Smooth muscle cell (in vitro differentiated cells): Measurements from ENCODE around the gene MIGA2. TPM values are rescaled to one million over a fixed set of nuclear protein-coding genes. Genes with fewer than 3 reads are reported as not detected.

Experiments
- DNase-seq: peaks from one replicate; lab custom pipeline; 2025; ENCODE audit not compliant: unreplicated experiment; lab: John Stamatoyannopoulos, UW
- H2AFZ ChIP-seq: fragments of 200-600 bp; sonication (generic); 2 replicates; pipeline ENCODE4 v1.6.0; 2016; ENCODE audit warnings: antibody characterized with exemption, low read depth, mild to moderate bottlenecking
- H3F3A ChIP-seq: fragments of 200-600 bp; sonication (generic); 2 replicates; pipeline ENCODE4 v1.6.0; 2017; ENCODE audit warnings: antibody characterized with exemption, low read depth
- H3K27ac ChIP-seq: fragments of 200-600 bp; sonication (generic); 2 replicates; pipeline ENCODE4 v1.5.1; 2016; ENCODE audit warnings: low read depth, mild to moderate bottlenecking
- H3K27me3 ChIP-seq: fragments of 200-600 bp; sonication (generic); 2 replicates; pipeline ENCODE4 v1.6.1; 2016; ENCODE audit warnings: low read depth, mild to moderate bottlenecking
- H3K36me3 ChIP-seq: fragments of 200-600 bp; sonication (generic); 2 replicates; pipeline ENCODE4 v1.5.1; 2016; ENCODE audit warnings: low read depth
- H3K4me1 ChIP-seq: fragments of 200-600 bp; sonication (generic); 2 replicates; pipeline ENCODE4 v1.5.1; 2016; ENCODE audit warnings: low read depth
- H3K4me2 ChIP-seq: fragments of 200-600 bp; sonication (generic); 2 replicates; pipeline ENCODE4 v1.6.0; 2016; ENCODE audit warnings: mild to moderate bottlenecking
- H3K4me3 ChIP-seq: fragments of 200-600 bp; sonication (generic); 2 replicates; pipeline ENCODE4 v1.5.1; 2016; ENCODE audit warnings: mild to moderate bottlenecking
- H3K79me2 ChIP-seq: fragments of 200-600 bp; sonication (generic); 2 replicates; pipeline ENCODE4 v1.6.0; 2016; ENCODE audit warnings: low read depth, mild to moderate bottlenecking
- H3K9ac ChIP-seq: fragments of 200-600 bp; sonication (generic); 2 replicates; pipeline ENCODE4 v1.6.0; 2016; ENCODE audit warnings: low read depth
- H3K9me3 ChIP-seq: fragments of 200-600 bp; sonication (generic); replicated peaks from 2 replicates; pipeline ENCODE4 v1.5.1; 2016; ENCODE audit warnings: low read depth
- H4K20me1 ChIP-seq: fragments of 200-600 bp; sonication (generic); 2 replicates; pipeline ENCODE4 v1.6.0; 2016; ENCODE audit warnings: low read depth
- WGBS: methylation state at CpG from one replicate; pipeline ENCODE4 v1.1.7; 2016; ENCODE audit warnings: low lambda C conversion rate; 5-methylcytosine and 5-hydroxymethylcytosine counted together
- polyA plus RNA-seq: library from polyadenylated mRNA; unstranded; fragments of >200 nt; fragmentation: Nextera tagmentation; extraction: Ambion mirVana; gene quantifications from 2 replicates; pipeline ENCODE4 v1.2.1, GENCODE V29; 2016
- total RNA-seq: library from RNA; depleted of rRNA; stranded (reverse); fragments of >200 nt; gene quantifications from 2 replicates; pipeline ENCODE4 v1.2.3, GENCODE V29; 2014
- TF ChIP-seq, protein P1 (sequence below): fragments of 200-600 bp; sonication (generic); IDR thresholded peaks from 2 replicates; pipeline ENCODE4 v1.5.1; 2017; ENCODE audit warnings: borderline replicate concordance, mild to moderate bottlenecking, antibody characterized with exemption; ENCODE audit not compliant: insufficient read depth, poor library complexity, severe bottlenecking

MIGA2 gene
- total and polyA plus RNA-seq, 2 experiments from 2014 or later: 18.1 to 21.6 TPM

DNA sequence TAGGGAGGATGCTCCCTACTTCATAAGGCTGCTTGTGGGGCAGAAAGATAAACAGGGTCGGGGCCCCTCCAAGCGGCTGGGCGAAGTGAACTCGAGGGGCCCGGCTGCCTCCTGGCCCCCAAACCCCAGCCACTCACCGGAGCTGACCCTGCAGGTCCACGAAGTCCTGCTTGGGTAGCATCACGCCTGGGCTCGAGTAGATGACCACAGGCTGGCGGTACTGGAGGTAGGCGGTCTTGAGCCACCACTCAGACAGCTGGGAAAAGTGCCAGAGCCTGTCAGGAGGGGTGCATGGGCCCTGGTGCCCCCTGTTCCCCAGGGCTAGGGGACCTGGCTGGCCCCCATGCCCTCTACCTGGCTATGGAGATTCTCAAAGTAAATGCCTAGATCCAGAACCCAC is 67.6 kb downstream of the MIGA2 start:
- Histone ChIP-seq H3K79me2 (no peaks in the 10 kb centered on the region), H4K20me1 (peaks cover 4% of the 10 kb centered on the region), H3F3A (no peaks in the 10 kb centered on the region), H3K4me2 (no peak overlapping the region), H3K9me3 (no peaks in the 10 kb centered on the region), H3K27me3 (no peaks in the 10 kb centered on the region), H3K36me3 (no peaks in the 10 kb centered on the region), H3K4me1 (no peaks in the 10 kb centered on the region), H2AFZ (no peak overlapping the region), H3K4me3 (no peak overlapping the region), H3K27ac (no peak overlapping the region), H3K9ac (no peak overlapping the region)
- no peak for DNase-seq
- WGBS: 99% methylated on average over 7 of the region's 11 CpGs
- TF ChIP-seq, protein P1, sequence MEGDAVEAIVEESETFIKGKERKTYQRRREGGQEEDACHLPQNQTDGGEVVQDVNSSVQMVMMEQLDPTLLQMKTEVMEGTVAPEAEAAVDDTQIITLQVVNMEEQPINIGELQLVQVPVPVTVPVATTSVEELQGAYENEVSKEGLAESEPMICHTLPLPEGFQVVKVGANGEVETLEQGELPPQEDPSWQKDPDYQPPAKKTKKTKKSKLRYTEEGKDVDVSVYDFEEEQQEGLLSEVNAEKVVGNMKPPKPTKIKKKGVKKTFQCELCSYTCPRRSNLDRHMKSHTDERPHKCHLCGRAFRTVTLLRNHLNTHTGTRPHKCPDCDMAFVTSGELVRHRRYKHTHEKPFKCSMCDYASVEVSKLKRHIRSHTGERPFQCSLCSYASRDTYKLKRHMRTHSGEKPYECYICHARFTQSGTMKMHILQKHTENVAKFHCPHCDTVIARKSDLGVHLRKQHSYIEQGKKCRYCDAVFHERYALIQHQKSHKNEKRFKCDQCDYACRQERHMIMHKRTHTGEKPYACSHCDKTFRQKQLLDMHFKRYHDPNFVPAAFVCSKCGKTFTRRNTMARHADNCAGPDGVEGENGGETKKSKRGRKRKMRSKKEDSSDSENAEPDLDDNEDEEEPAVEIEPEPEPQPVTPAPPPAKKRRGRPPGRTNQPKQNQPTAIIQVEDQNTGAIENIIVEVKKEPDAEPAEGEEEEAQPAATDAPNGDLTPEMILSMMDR: no peak

DNA sequence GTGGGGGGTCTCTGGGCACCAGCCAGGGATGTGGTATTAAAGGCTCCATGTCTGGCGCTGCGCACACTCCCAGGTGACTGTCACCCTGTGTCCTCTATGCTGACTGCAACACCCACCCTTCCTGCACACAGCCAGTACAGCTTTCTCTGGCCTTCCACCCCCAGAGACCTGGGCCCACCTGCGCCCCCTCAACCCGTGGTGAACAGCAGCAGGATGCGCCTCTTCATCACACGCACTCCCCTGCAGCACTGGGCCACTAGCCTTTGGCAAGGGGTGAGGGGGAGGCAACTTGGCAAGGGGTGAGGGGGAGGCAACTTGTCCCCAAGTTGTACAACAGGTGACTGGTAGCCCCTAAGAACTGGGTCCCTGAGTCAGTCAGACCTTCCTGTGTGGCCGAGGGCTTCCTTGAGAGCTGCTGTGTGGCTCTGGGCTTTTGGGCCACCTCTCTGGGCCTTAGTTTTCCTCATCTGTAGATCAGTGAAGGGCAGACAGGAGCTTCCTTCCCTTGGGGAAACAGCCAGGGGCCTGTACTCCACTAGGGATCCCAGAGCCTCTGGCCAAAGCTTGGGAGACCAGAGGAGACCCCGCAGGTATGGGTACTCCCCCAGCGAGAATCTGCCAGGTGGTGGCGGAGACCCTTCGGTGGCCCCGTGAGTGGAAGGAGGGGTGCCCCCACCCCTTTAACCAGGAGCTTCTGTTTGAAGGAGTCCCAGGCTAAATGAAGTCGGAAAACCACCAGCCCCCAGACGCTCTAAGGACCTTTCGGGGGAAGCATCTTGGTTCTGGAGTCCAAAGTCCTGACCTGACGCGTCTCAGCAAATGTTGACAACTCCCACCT is 69.7 kb downstream of the MIGA2 start:
- no peaks in the 10 kb centered on the region for H3F3A ChIP-seq
- no peaks in the 10 kb centered on the region for H3K27me3 ChIP-seq
- no peaks in the 10 kb centered on the region for H3K36me3 ChIP-seq
- WGBS: 95% methylated on average over 17 of the region's 17 CpGs
- H3K4me1 ChIP-seq: peaks cover 2% of the 10 kb centered on the region
- DNase-seq: no peak
- no peaks in the 10 kb centered on the region for H3K79me2 ChIP-seq
- H2AFZ ChIP-seq: no peak overlapping the region
- H3K4me3 ChIP-seq: no peak overlapping the region
- H3K9ac ChIP-seq: no peak overlapping the region
- H3K4me2 ChIP-seq: no peak overlapping the region
- TF ChIP-seq, protein P1: no peak
- peaks cover 8% of the 10 kb centered on the region for H4K20me1 ChIP-seq
- H3K27ac ChIP-seq: no peak overlapping the region
- no peaks in the 10 kb centered on the region for H3K9me3 ChIP-seq

DNA sequence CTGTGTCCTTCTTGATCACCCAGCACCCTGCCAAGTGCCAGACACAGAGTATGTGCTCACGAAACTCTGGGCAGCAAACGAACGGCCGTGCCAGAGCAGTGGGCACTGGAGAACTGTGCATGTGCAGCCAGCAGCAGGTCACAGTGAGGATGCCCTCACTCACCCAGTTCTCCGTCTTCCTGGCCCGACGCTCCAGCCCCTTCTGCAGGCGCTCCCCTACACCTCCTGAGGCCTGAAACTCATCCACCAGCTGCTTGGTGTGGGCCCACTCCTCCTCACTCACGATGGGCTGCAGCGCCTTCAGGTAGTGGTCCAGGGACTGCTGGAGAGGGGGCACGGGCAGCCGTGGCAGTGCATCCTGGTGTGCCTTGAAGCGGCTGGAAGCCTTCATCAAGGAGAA is 71.2 kb downstream of the MIGA2 start:
- no peak overlapping the region for H2AFZ ChIP-seq
- no peaks in the 10 kb centered on the region for H3K27me3 ChIP-seq
- H3K4me1 ChIP-seq: peaks cover 8% of the 10 kb centered on the region
- no peak overlapping the region for H3K4me3 ChIP-seq
- 97% methylated on average over 13 of the region's 13 CpGs for WGBS
- no peaks in the 10 kb centered on the region for H3K36me3 ChIP-seq
- no peaks in the 10 kb centered on the region for H3K9me3 ChIP-seq
- TF ChIP-seq, protein P1: no peak
- H3F3A ChIP-seq: no peaks in the 10 kb centered on the region
- H3K9ac ChIP-seq: no peak overlapping the region
- no peak for DNase-seq
- H3K79me2 ChIP-seq: peaks cover 8% of the 10 kb centered on the region
- H3K4me2 ChIP-seq: no peak overlapping the region
- H3K27ac ChIP-seq: no peak overlapping the region
- H4K20me1 ChIP-seq: peaks cover 7% of the 10 kb centered on the region
